HG02885 (cell line): Measurements from ENCODE around the gene FBXO33.

Source experiments
- ATAC-seq: cut with Tn5 transposase; IDR thresholded peaks from one replicate; pipeline ENCODE4 v1.9.1; 2021; ENCODE audit warnings: mild to moderate bottlenecking; ENCODE audit not compliant: unreplicated experiment, poor library complexity

The FBXO33 gene

DNA sequence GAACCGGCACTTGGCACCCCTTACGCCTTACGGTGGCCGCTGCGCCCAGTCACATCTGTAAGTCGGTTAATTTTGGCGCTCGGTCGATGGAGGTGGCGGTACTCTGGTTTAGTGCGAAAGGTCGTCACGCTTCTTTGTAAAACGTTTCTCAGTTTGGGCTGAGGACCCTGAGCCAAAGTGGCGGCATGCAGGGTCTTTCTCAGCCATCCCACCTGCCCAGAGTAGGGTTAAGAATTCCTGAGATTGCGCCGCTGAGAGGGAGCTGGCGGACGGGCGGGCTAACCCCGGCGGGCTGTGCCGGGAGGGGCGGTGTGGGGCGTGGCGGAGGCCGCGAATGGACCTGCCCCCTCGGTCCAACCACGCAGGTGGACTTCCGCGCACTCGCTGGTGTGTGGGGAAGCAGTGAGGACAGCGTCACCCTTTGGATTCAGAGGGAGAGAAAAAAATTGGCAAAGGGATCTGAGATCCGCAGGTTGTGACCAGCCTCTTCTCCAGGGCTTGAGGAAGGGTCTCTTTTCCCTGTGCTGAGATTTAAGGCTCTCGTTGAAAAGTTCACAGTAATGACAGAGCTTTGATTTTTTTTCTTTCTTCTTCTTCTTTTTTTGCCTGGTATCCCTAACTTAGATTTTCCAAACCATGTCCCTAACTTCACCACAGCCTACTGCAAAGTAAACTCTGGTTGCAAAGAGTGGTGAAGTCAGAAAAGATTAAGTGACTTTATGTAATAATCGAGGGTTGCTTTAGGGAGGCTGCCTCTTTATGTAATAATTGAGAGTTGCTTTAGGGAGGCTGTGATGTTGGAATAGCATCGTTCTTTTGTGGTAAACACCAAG lies 602 bp upstream of the FBXO33 start:
- ATAC-seq, result peak; percentile 73

DNA sequence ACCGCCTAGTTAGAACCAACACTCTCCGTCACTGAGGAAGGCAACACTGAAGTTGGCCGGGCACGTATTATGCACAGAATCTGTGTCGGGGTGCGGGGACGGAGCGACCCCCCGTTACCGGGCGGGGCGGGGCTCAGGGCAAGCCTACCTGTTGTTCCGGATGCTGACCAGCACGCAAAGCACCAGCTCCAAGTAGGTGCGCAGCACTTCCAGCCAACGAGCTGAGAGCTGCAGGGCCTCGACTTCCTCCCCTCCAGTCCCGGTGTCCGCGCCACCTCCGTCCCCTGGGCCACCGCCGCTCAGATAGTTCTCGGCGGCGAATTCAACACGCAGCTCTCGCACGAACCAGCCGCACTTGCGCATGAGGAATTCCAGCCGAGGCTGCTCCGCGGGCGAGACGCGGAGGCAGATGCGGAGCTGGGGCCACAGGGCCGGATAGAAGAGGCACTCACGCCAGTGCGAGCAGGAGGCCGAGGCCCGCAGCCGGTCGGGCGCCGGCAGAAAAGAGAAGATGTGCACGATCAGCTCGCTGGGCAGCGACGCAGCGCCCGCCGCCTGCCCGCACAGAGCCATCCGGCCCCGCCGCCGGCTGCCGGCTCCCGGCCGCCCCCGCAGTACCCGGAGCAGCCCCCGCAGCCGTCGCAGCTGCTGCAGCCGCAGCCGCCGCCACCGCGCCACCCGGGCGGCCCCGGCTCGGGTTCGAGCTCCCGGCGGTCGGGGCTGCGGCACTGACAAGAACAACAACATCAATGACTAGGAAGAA lies 636 bp downstream of the FBXO33 start:
- ATAC-seq, result peak; percentile 17

DNA sequence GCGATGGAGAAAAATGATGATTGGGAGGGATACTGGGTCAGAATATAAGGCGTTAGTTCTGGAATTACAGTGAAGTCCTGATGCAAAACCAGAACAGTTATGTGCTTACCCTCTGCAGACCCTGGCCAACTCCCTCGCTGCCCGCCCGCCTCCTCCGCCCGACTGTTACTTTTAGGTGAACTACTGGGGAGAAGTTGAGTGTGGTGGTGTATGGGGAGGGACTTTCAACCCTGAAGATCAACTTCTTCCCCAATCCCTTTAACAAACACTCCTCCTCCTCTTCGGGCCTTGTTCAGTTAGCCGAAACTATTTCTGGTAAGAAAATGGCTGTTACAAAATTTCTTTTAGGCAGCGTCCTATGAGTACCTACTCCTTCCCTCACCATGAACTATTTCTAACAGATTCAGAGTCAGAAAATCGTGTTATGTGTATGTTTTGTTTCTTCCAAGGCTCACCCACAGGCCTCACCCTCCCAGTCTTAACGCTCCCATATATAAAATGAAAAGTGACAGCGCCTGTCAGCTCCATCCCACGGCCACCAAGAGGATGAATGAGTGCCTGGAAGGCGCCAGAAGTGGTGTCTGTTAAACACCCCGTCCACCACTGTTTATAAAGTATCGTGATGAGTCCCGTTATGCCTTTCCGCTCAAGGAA lies 1.3 kb downstream of the FBXO33 start:
- ATAC-seq, result no peak

DNA sequence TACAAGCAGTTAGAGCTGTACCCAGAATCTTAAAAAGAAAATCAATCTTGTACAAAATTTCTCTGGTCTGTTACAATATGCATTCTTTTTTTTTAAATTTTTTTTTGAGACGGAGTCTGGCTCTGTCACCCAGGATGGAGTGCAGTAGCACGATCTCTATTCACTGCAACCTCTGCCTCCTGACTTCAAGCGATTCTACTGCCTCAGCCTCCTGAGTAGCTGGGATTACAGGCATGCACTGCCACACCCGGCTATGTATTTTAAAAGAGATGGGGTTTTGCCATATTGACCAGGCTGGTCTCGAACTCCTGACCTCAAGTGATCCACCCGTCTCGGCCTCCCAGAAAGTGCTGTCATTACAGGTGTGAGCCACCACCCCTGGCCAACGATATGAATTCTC lies 4.1 kb downstream of the FBXO33 start:
- ATAC-seq, result no peak

DNA sequence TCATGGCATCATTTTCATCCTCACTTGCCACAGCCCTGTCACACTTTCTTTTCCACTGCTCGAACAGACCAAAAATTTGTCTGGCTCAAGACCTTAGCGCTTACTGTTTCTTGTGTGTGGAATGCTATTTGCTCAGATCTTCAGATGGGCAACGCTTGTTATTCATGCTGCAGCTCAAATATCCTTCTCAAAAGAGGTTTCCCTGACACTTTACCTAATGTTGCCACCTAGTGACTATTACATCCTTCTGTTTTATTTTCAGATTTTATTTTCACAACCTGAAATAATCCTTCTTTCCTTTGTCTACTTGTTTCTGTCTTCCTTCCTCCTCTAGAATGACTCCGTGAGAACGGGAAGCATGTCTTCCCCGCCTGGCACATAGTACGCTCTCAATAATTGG lies 5.6 kb downstream of the FBXO33 start:
- no peak for ATAC-seq

DNA sequence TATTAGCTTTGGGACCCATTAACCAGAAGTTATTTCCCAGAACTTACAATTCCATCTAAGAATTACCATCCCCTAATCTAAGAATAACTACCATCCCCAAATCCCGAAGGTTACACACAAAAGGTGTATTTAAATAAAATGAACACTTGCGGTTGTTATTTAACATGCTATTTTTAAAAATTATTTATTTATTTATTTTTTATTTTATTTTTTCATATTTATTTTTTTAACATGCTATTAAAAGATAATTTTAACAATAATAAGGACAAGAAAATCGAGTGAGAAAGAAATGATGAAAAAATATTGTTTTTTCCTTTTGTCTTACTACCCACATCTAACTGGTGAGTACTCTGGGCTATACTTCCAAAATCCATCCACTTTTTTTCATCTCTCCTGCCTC lies 6.3 kb downstream of the FBXO33 start:
- ATAC-seq, result no peak

DNA sequence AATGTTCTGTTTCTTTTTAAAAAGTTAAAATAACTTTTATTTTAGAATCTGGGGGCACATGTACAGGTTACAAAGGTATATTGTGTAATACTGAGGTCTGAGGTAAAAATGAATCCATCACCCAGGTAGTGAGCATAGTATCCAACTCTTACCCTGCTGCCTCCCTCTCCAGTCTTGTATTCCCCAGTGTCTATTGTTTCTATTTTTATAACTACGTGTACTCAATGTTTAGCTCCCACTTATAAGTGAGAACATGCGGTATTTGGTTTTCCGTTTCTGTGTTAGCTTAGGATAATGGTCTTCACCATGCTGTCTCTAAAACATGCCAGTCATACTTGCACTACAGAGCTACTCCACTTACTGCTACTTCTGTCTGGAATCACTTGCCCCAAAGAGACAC lies 8.4 kb downstream of the FBXO33 start:
- ATAC-seq, result no peak

DNA sequence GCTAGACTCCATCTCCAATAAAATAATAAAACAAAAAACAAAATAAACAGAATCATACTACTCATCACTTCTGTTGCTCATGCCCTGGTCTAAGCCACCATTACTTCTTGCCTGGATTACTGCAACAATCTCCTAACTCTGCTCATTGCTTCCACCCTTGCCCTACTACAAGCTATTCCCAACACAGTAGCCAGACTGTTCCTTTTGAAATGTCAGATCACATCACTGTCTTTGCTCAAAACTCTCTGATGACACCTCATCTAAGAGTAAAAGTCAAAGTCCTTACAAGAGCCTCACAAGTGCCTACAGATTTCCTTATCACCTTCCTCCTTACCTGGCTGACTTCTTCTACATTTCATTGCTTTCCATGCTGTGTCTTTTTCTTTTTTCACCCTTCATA lies 10.0 kb downstream of the FBXO33 start:
- ATAC-seq, result no peak

DNA sequence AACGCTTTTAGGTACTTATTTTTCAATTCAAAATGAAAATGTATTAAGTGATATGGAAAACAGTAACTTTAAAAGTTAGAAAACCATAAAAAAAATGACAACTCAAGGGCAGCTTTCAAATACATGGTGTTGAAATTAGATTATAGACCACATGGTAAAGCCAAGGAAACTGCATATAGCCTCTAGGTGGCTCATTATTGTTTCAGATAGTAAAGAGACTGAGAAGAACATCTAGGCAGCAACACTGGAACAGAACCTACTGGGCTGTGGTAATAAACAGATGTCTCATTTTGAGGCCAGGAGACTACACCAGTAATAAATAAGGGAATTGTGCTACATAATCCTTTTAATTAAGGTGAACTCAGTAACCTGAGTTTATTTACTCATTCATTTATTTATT lies 13.0 kb downstream of the FBXO33 start:
- ATAC-seq, result no peak

DNA sequence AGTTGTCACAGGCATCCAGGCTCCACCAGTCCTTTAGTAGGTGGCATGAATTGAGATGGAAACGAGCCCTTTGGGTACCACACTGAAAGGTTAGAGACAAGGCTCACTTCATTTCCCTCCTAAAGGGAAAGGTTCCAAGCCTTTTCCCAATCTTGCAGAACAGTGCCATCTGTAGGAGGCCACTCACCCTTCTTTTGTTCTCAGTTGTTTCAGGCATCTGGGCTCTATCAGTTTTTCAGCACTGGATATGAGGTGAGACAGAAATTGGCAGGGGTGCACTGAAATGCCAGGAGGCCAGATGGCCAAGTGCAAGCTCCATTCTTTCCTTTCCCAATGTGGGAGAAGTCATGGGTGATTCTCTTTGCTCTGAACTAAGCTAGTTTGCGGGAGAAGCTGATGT lies 15.2 kb downstream of the FBXO33 start:
- no peak for ATAC-seq

DNA sequence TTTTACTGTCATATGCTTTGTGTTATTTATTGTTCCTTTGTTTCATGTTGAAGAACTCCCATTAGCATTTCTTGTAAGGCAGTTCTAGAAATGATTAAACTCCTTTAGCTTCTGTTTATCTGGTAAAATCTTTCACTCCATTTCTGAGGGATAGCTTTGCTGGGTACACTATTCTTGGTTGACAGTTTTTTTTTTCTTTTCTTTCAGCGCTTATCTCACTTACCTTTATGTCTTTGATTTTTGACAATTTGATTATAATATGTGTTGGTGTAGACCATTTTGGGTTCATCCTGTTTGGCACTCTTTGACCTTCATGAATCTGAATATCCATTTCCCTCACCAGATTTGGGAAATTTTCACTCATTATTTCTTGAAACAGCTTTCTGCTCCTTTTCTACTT lies 16.2 kb downstream of the FBXO33 start:
- no peak for ATAC-seq

DNA sequence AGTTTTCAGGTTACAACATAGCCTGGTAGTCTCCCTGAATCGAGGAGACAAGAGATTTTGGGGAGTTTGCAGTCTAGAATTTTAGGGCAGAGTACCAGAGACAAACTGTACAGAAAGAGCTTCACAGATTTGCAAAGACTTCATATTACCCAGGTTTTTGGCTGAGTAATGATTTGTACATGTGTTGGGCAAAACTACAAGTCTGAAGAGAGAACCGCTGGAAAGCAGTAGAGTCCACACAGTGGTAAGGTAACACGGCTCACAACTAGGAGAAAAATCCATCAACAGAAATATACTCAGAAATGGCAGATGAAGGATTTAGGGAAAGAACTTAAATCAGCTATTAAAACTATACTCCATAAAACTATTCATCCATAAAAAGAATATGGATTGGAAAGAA lies 25.7 kb downstream of the FBXO33 start:
- ATAC-seq, result no peak

DNA sequence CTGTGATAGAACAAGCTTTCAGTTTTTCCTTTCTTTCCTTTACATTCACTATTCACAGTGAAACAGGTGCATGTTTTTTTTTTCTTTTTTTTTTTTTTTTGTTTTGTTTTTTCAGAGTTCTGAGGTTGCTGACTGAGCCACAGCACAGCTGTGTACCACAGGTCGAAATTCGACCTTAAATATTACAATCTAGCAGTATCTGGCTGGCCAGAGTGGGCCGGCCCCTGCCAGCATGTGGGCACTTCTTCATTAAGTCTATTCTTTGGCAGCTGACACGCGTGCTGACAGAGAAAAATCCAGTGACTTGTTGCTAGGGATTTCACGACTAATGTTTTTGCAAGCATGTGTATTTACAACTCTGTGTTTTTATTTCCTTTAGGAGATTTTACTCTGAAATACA lies 33.9 kb downstream of the FBXO33 start:
- no peak for ATAC-seq

DNA sequence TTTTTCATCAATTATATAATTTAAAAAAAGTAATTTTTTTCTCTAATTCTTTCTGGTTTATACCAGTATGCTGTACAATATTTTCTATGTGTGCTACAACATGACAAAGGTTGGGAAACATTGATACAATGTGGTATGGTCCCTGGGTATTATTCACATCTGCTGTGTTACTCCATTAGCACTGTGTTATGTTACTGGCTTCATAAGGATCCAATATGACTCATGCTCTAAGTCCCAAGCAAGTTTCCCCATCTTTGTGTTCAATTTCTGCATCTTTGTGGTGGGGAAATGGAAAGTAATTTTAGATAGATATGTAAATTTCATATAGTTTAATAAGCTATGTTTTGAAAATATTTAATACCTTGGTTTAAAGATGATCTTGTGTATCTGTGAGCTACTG lies 35.8 kb downstream of the FBXO33 start:
- ATAC-seq, result no peak

DNA sequence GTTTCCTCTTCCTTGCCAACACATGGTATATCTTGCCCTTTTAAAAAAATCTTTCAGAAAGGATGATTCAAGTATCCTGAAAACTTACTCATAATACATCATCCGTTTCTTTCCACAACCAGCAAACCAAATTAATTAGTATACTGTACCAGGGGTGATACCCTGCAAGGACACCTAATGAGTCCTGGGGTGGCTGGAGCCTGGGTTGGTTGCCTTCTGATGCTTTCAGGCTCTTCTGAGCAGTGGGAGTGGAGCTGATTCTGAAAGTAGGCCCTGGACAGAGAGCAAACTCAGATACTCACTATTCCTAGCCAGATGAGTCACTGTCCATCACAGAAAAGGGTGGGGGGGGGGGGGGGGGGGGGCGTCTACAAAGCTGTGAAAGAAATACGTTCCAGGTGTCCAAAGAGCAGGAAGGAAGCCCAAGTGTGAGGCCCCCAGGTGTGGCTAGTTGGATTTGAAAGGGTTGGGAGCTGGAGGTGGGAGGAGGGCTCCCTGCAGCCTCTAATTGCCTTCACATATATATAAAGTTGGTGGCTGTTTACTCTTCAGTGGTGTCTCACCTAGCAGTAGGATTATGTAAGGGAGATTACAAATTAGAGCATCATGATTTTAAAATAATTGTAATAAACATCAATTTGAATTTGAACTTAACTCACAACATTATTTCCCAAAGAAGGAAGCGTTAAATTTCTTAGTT lies 36.5 kb downstream of the FBXO33 start:
- ATAC-seq, result no peak

DNA sequence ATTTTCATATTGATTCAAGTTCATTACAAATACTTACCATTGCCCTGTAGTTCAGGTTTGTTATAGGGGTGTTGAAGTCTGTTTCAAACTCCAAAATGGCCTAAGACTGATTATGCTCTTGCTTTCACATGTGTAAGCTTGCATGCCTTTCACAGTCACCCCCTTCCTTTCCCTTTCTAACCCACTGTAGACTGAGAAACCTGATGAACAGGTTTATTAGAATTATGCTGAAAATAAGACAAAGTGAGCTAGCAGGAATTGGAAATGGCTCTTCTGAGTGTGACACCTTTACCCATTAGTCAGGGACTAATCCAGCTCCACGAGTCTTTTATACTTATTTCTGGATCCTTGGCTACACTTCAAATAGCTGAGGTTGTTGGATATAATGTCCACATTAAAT lies 38.9 kb downstream of the FBXO33 start:
- ATAC-seq, result no peak

DNA sequence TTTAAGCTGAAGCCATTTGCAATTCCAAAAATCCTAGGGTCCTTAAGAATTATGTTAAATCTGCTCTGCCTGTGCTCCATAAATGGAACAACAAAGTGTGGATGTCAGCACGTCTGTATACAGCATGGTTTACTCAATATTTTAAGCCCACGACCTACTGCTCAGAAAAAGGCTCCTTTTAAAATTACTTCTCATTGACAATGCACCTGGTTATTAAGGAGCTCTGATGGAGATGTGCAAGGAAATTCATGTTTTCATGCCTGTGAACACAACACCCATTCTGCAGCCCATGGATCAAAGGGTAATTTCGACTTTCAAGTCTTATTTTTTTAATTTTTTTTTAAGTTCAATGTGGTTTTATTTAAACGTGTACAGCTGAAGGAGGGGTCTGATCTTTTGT lies 48.1 kb downstream of the FBXO33 start:
- no peak for ATAC-seq

DNA sequence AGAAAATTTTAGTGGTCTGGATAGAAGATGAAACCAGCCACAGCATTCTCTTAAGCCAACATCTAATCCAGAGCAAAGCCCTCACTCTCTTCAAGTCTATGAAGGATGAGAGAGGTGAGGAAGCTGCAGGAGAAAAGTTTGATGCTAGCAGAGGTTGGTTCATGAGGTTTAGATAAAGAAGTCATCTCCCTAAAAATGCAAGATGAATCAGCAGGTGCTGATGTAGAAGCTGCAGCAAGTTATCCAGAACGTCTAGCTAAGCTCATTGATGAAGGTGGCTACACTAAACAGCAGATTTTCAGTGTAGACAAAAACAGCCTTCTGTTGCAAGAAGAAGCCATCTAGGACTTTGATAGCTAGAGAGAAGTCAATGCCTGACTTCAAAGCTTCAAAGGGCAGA lies 48.5 kb downstream of the FBXO33 start:
- no peak for ATAC-seq

DNA sequence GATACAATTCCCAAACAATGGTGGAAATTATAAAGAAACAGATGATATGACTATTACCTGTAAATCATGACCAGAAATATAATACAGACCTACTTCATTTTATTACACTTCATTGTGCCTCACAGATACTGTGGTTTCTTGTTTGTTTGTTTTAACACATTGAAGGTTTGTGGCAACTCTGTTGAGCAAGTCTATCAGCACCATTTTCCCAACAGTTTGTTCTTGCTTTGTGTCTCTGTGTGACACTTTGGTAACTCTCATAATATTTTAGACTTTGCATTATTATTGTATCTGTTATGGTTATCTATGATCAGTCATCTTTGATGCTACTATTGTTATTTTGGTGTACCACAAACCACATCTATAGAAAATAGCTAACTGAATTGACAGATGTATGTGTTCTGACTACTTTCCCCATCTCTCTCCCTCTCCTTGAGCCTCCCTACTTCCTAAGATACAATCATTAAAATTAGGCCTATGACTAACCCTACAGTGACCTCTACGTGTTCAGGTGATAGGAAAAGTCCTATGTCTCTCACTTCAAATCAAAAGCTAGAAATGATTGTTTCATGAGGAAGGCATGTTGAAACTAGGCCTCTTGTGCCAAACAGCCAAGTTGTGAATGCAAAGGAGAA lies 49.1 kb downstream of the FBXO33 start:
- ATAC-seq, result peak; percentile 64

DNA sequence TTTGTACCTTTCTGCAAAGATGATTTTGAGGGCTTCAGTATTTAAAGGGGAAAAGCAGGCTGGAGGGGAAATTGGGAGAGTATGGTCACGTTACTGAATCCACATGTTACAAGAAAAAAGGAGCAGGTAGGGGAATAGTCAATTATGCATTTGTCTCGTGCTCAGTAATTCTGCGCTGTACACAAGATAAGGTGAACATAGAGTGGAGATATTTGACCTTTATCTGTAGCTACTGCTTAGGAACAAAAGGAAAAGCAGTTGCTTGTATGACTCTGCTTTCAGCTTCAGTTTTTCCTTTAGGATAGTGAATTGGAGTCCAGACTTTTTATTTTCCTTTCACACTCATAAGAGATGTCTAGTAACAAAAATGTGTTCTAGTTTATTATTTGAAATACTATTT lies 49.8 kb downstream of the FBXO33 start:
- no peak for ATAC-seq
